Uterus (tissue), 2 donors: ENCODE data around the gene KDM1B.

Experiments used
- POLR2A ChIP-seq, 2 donors: fragments of 450-650 bp; IDR thresholded peaks; one replicate each; pipeline ENCODE4 v1.6.1; 2016; ENCODE audit warnings: antibody characterized with exemption in 2 of 2, mild to moderate bottlenecking in 1 of 2, moderate library complexity in 1 of 2
- TF ChIP-seq, protein P1 (sequence below), 4 experiments: fragments of 200-600 bp in 2 of 4; fragments of 450-650 bp in 2 of 4; sonication (generic) in 2 of 4; IDR thresholded peaks; one replicate each; pipeline ENCODE4 v1.5.1; 2016 to 2019; ENCODE audit warnings: antibody characterized with exemption in 4 of 4, mild to moderate bottlenecking in 2 of 4, moderate library complexity in 1 of 4

GRCh38 chr6:18261877-18262276 lies 106.7 kb downstream of the KDM1B start:
- TF ChIP-seq, protein P1, sequence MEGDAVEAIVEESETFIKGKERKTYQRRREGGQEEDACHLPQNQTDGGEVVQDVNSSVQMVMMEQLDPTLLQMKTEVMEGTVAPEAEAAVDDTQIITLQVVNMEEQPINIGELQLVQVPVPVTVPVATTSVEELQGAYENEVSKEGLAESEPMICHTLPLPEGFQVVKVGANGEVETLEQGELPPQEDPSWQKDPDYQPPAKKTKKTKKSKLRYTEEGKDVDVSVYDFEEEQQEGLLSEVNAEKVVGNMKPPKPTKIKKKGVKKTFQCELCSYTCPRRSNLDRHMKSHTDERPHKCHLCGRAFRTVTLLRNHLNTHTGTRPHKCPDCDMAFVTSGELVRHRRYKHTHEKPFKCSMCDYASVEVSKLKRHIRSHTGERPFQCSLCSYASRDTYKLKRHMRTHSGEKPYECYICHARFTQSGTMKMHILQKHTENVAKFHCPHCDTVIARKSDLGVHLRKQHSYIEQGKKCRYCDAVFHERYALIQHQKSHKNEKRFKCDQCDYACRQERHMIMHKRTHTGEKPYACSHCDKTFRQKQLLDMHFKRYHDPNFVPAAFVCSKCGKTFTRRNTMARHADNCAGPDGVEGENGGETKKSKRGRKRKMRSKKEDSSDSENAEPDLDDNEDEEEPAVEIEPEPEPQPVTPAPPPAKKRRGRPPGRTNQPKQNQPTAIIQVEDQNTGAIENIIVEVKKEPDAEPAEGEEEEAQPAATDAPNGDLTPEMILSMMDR (IDR thresholded peaks at IDR 0.05), result no peak
- no peak for TF ChIP-seq POLR2A (IDR thresholded peaks at IDR 0.05)
